Measurements from ENCODE around the gene SPON1.

The SPON1 gene

DNA sequence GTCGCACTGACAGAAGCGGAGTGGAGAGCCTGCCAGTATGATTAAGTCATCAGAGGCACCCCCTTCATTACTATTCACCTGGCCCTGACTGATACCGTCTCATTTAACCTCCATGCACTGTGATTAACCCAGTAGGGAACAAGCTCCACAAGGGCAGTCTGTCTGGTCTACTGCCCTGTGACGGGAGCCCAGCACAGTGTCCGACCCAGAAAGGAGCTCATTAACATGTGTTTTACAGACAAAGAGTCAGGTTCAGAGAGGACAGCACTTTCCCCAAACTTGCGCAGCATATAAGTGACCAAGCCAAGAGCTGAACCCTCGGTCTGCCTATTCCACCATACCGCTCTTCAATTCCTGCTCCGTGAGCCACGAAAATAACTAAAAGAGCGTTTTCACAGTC lies 266.9 kb downstream of the SPON1 start:
- intact Hi-C loops (cut with DNase I; ENCODE audit: low total_unique reads) = no loop called here
- H3K36me3 ChIP-seq = no peaks in the 10 kb centered on the region
- H3K27ac ChIP-seq = no peak overlapping the region
- H3K27me3 ChIP-seq = peaks cover 0 to 10% of the 10 kb centered on the region in 2 donors
- H3K4me3 ChIP-seq = no peak overlapping the region
- no peaks in the 10 kb centered on the region for H3K4me1 ChIP-seq
- H3K9me3 ChIP-seq = peaks cover 0 to 5% (median 0%) of the 10 kb centered on the region in 3 donors
- no peak for DNase-seq
- TF ChIP-seq, protein P1, sequence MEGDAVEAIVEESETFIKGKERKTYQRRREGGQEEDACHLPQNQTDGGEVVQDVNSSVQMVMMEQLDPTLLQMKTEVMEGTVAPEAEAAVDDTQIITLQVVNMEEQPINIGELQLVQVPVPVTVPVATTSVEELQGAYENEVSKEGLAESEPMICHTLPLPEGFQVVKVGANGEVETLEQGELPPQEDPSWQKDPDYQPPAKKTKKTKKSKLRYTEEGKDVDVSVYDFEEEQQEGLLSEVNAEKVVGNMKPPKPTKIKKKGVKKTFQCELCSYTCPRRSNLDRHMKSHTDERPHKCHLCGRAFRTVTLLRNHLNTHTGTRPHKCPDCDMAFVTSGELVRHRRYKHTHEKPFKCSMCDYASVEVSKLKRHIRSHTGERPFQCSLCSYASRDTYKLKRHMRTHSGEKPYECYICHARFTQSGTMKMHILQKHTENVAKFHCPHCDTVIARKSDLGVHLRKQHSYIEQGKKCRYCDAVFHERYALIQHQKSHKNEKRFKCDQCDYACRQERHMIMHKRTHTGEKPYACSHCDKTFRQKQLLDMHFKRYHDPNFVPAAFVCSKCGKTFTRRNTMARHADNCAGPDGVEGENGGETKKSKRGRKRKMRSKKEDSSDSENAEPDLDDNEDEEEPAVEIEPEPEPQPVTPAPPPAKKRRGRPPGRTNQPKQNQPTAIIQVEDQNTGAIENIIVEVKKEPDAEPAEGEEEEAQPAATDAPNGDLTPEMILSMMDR (IDR thresholded peaks at IDR 0.05) = no peak

DNA sequence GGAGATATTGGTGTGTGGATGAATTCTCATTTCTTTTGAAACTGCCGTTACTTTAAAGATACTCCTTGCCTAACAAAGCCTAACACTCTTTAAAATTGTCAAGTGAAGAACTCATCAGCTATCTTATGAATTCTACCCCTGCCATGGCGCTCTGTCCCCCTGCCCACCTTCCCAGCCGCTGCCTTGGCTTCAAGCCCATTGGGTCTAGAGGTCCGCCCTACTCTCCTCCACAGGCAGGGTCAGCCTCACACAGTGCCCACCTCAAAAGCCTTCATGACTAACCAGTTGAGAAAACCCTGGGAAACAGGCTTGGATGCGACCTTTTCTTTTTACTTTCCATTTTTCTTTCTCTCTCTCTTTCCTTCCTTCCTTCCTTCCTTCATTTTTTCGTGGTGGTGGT lies 267.9 kb downstream of the SPON1 start:
- H3K27me3 ChIP-seq = peaks cover 0 to 10% of the 10 kb centered on the region in 2 donors
- DNase-seq = no peak
- no peaks in the 10 kb centered on the region for H3K36me3 ChIP-seq
- H3K27ac ChIP-seq = no peak overlapping the region
- no peak overlapping the region for H3K4me3 ChIP-seq
- TF ChIP-seq, protein P1 (IDR thresholded peaks at IDR 0.05) = no peak
- H3K9me3 ChIP-seq = peaks cover 0 to 5% (median 0%) of the 10 kb centered on the region in 3 donors
- intact Hi-C loops (cut with DNase I; ENCODE audit: low total_unique reads) = no loop called here
- H3K4me1 ChIP-seq = no peaks in the 10 kb centered on the region

DNA sequence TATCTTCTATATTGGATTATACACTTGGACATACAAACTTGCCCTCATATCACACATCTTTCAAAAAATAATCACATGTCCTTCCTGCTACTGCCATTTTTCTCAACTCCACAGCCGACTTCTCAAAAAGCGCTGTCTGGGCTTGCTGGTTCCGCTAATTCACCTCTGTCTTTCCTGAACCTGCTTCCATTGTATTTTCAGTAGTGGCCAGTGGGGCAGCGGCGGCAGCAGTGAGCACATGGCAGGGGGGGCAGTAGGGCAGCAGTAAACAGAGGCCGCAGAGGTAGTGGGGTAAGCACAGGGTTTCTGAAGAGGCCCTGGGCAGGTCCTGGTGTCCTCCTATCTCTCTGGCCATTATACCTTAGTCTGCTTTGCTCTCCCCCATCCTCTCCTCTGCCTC lies 270.1 kb downstream of the SPON1 start:
- no peak overlapping the region for H3K27ac ChIP-seq
- TF ChIP-seq, protein P1 (IDR thresholded peaks at IDR 0.05) = no peak
- intact Hi-C loops (cut with DNase I; ENCODE audit: low total_unique reads) = no loop called here
- no peaks in the 10 kb centered on the region for H3K9me3 ChIP-seq
- H3K4me1 ChIP-seq = no peaks in the 10 kb centered on the region
- H3K27me3 ChIP-seq = peaks cover 0 to 10% of the 10 kb centered on the region in 2 donors
- H3K36me3 ChIP-seq = no peaks in the 10 kb centered on the region
- no peak for DNase-seq
- no peak overlapping the region for H3K4me3 ChIP-seq

DNA sequence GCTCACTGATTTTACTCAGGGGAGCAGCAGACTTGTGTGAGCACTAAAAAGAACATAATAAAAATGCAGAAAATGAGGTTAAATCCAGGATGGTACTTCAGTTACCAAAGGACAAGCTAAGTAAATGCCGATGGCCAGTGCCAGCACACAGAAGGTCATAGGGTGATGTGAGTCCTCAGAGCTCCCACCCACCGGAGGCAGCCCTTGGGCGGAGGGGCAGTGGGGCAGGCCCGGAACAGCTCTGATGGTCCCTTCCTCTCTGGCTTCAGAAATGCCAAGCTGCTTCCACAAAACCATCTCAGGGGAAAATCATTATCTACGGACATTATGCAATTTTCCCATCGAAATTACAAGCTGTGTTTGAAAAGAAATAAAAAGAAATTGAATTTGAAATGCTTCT lies 271.9 kb downstream of the SPON1 start:
- TF ChIP-seq, protein P1 (IDR thresholded peaks at IDR 0.05) = no peak
- H3K27me3 ChIP-seq = peaks cover 0 to 10% of the 10 kb centered on the region in 2 donors
- no peaks in the 10 kb centered on the region for H3K36me3 ChIP-seq
- H3K27ac ChIP-seq = no peak overlapping the region
- no peaks in the 10 kb centered on the region for H3K9me3 ChIP-seq
- no peak for DNase-seq
- no peak overlapping the region for H3K4me3 ChIP-seq
- H3K4me1 ChIP-seq = no peaks in the 10 kb centered on the region
- intact Hi-C loops (cut with DNase I; ENCODE audit: low total_unique reads) = no loop called here

DNA sequence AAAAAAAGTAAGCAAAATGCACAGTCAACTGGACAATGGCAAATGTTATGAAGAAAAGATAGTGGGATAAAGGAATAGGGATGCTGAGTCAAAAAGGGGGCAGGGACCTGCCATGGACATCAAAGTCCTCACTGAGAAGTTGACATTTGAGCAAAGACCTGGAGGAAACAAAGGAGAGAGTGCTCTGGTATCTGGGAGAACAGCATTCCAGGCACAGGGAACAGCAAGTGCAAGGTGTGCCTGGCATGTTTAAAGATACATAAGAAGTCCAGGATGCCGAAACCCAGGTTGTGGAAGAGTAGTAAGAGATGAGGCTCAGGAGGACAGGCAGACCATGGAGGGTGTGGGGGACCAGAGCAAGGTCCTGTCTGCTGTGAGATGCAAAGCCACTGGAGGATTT lies 273.2 kb downstream of the SPON1 start:
- intact Hi-C loops (cut with DNase I; ENCODE audit: low total_unique reads) = no loop called here
- Histone ChIP-seq H3K27ac (no peak overlapping the region), H3K9me3 (no peaks in the 10 kb centered on the region), H3K36me3 (no peaks in the 10 kb centered on the region), H3K27me3 (peaks cover 0 to 10% of the 10 kb centered on the region in 2 donors), H3K4me3 (no peak overlapping the region), H3K4me1 (no peaks in the 10 kb centered on the region)
- TF ChIP-seq, protein P1 (IDR thresholded peaks at IDR 0.05) = no peak
- no peak for DNase-seq

DNA sequence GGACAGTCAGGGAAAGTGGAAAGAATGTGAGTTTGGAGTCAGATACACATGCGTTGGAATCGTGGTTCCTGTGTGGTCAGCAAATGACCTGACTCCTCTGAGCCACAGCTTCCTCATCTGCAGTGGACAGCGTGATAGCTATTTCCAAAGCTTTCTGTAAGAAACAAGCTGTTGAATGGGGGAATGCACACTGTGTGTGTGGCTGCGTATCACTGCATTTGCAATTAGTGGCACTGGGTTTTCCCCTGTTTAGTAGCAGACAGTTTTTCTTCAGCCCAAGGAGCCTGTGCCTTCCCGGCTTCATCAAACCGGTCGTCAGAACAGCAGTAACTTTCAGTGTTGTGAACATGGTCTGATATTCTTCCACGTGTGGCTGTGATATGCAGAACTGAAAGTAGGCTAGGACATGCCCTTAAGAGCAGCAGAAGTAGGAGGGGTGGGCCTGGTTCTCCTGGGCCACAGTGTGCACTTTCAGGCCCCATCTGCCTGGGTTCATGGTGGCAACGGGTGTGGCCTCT lies 275.0 kb downstream of the SPON1 start:
- Histone ChIP-seq H3K4me1 (no peaks in the 10 kb centered on the region), H3K36me3 (no peaks in the 10 kb centered on the region), H3K27ac (no peak overlapping the region), H3K9me3 (no peaks in the 10 kb centered on the region), H3K4me3 (no peak overlapping the region), H3K27me3 (peaks cover 0 to 7% of the 10 kb centered on the region in 2 donors)
- intact Hi-C loops (cut with DNase I; ENCODE audit: low total_unique reads) = no loop called here
- TF ChIP-seq, protein P1 (IDR thresholded peaks at IDR 0.05) = no peak
- no peak for DNase-seq

Measured in tibial artery (tissue), 4 donors.